Hematopoietic multipotent progenitor cell treated with erythropoietin and hydrocortisone succinate and interleukin-3 and kit ligand, for 15 days (in vitro differentiated cells): Measurements from ENCODE around the gene KIF25.

Source experiments
- DNase-seq: peaks from one replicate; pipeline ENCODE4 v3.0.0-alpha.2; 2015; ENCODE audit warnings: low spot score

The KIF25 gene

DNA sequence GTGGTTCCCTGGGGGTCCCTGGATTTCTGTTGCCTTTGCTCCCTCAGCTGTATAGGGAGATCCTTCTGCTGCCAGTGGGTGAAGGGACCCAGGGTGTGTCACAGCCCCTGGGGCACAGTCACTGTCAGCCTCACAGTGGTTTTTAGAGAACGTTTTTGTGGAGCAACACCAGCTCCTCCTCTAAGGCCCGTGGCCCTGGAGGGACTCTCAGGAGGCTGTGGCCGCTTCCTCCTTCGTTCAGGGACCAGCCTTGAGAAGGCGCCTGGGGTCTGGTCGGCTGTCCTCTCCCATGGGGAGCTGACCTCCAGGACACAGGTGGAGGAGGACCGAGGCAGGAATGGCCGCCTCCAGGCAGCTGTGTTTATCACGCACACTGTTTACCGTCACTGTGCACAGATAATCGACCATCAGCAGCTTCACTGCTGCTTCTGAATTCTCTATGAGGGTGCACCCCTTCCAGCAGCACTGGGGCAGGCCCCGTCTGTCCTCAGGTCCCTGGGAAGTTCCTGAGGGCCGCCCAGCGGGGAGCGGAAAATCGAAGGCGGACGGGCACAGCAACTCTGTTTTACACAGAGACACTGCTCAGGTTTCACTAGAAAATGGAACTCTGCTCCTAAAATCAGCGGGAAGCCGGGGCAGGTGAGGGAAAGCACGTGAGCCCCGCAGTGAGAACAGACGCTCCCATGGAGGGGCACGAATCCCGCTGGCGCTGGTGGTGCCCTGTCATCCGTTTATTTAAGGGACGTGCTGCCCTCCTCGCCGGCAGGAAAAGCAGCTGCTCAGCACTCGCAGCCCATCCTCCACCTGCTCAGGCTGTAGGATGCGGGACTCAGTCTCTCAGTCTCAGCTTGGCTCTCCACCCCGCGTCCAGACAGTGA lies 92.0 kb downstream of the KIF25 start:
- no peak for DNase-seq

DNA sequence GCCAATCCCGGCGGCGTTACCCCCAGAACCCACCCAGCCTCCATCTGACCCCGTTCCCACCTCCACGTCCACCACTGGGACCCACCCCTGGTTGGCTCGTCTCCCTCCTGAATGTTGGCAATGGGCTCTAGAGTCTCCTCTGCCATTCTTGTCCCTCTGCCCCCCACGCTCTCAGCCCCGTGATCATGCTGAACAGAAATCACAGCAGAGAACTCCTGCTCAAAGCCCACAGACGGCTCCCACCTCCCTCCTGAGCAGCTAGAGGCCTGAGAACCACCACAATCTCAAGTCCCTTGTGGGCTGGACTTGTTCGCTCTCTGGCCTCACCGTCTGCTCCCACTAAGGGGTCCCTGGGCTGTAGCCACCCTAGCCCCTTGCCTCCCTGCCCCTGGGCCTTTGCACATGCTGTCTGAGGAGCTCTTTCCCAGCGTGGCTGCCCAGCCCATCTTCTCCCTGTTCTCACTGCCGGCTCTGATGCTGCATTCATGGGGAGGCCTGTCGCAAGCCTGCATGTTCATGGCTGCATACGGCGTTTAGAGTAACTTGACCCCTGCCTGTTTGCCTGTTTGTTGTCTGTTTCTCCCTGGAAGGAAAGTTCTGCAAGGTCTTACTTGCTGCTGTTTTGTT lies 92.7 kb downstream of the KIF25 start:
- no peak for DNase-seq

DNA sequence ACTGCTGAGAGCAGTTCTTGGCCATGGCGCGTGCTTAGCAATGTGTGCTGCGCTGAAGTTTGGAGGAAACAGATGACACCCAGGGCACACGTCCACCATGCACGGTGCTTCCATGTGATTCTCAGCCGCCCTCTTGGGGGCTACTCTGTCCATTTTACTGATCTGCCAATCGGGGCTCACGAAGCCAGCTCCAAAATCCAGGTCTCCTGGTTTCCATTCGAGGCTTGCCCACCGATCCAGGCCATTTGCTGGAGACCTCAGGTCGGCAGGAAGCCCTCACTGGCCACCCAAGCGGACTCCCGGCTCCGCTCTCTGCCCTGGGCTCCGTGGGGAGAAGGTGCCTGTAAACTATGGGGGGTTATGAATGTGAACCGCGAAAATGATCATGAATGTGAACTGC lies 93.2 kb downstream of the KIF25 start:
- DNase-seq = no peak

DNA sequence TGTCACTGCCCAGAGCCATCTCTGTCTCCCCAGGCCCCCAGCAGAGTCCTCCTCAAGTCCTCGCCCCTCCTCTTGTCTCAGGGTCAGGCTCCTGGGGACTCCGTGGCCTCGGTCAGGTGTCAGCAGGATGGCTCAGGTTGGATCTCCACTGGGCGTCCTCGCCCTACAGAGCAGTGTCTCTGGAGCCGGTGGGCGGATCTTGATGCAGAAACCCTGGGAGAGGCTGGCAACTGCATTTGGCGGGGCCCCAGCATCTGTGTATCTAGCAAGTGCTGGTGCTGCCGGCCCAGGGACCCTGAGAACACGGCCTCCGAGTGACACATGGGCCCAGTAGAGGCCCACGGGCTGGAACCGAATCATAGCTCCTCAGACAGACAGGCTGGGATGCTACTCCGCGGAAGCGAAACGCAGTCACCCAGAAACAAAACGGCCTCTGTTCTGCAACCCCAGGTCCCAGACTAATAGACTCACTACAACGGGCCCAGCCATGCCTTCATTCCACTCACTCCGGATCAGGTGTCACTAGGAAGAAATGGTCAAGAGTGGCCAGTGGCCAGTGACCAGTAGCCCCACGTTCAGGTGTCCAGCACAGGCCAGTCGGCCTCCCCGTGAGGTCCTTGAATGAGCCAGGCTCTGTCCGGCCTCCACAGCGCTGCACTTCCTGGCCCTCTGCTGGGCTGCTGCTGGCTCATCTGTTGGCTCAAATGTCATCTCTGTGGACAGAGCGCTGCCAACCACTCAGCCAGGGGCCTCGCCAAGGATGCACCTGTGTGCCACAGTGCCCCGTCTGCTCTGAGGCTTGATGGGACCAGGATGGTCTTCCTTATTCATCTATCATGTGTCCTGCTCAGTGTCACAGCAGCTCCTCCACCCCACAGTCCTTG lies 94.2 kb downstream of the KIF25 start:
- DNase-seq = no peak

DNA sequence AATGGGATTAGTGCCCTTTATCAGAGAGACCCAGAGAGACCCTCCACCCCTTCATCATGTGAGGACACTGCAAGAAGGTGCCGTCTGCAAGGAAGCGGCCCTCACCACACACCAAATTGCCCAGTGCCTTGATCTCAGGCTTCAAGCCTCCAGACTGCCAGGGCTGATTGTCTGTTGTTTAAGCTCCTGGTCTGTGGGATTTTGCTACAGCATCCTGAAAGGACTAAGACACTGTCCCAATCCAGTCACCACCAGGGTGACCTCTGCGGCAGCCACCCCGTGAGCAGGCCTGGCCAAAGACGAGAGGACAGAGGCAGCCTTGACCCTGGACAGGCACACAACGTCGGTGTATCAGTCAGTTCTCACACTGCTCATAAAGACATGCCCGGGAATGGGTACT lies 95.1 kb downstream of the KIF25 start:
- no peak for DNase-seq

DNA sequence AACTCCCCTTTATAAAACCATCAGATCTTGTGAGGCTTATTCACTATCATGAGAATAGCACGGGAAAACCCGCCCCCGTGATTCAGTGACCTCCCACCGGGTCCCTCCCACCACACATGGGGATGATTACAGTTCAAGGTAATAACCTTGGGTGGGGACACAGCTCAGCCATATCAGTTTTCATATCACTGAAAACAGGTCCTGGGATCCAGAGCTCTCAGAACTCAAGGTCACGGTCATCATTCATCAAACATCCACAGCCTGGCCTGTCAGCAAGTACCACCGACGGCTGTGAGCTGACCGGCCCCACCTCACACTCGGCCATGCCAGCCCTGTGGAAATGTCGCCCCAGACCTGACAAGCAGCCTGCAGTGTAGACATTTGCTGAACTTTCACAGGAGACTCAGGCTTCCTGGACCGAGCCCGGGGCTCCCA lies 95.6 kb downstream of the KIF25 start:
- no peak for DNase-seq

DNA sequence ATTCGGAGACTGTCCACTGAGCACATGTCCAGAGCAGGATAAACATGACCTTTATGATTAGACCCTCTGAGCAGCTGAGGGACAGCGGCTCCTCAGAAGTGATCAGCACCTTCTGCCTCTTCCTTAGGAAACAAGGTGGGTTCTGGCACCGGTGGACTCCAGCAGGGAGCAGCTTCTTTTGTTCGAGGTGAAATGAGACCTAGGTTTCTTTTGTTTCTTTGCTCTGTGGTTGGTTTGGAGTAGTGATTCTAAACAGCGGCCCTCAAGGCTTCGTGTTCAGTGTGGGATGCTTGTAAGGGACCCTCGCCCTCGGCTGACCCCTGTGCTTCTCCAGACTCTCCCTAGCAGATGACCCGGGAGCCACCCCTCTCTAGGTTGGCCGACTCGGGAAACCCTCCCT lies 96.2 kb downstream of the KIF25 start:
- no peak for DNase-seq
